Ureter (tissue), 1 donor: ENCODE data around the gene COQ4. TPM values are rescaled to one million over a fixed set of nuclear protein-coding genes. Genes with fewer than 3 reads are reported as not detected.

Experiments
- DNase-seq: peaks from one replicate; pipeline ENCODE4 v3.0.0-alpha.2; 2020; ENCODE audit warnings: low spot score
- total RNA-seq: library from RNA; stranded (reverse); gene quantifications from one replicate; pipeline ENCODE4 v1.2.4, GENCODE V29; 2023
- donor health status: DM: yes; HTN: yes; CAD: no.

Gene COQ4
- total RNA-seq, 1 donor from 2014 or later = 91.8 TPM

- DNase-seq = no peak
These were observed 50.1 kb downstream of the COQ4 start for GRCh38 chr9:128372784-128373183.

GRCh38 chr9:128374221-128374675, 51.6 kb downstream of the COQ4 start:
- no peak for DNase-seq

- DNase-seq = no peak
These were observed 53.2 kb downstream of the COQ4 start for GRCh38 chr9:128375865-128376264.

- DNase-seq = no peak
These were observed 59.6 kb downstream of the COQ4 start for GRCh38 chr9:128382261-128382660.

- DNase-seq = no peak
These were observed 60.5 kb downstream of the COQ4 start for GRCh38 chr9:128383007-128383753.

Other genes with a start within 250 kb of the COQ4 start
- 87.8 TPM for gene PTGES2, start 195.1 kb upstream of the COQ4 start, total RNA-seq
- 143 TPM for gene LCN2, start 173.4 kb upstream of the COQ4 start, total RNA-seq
- 179 TPM for gene BBLN, start 162.6 kb upstream of the COQ4 start, total RNA-seq
- gene CIZ1, start 131.3 kb upstream of the COQ4 start, total RNA-seq = 134 TPM
- gene DNM1, start 119.5 kb upstream of the COQ4 start, total RNA-seq = 31.4 TPM
- gene GOLGA2, start 46.8 kb upstream of the COQ4 start, total RNA-seq = 125 TPM
- 21.9 TPM for gene SWI5, start 46.6 kb upstream of the COQ4 start, total RNA-seq
- gene TRUB2, start 392 bp upstream of the COQ4 start, total RNA-seq = 32.7 TPM
- 37.1 TPM for gene SLC27A4, start 17.7 kb downstream of the COQ4 start, total RNA-seq
- gene URM1, start 48.5 kb downstream of the COQ4 start, total RNA-seq = 57.7 TPM
- 51.3 TPM for gene CERCAM, start 98.0 kb downstream of the COQ4 start, total RNA-seq
- gene ODF2, start 133.2 kb downstream of the COQ4 start, total RNA-seq = 24.0 TPM
- gene GLE1, start 181.9 kb downstream of the COQ4 start, total RNA-seq = 19.8 TPM
- 398 TPM for gene SPTAN1, start 229.7 kb downstream of the COQ4 start, total RNA-seq